ENCODE data around the gene LRRC56.
A peak's percentile ranks its signal among the peaks of the same experiment; 100 is the strongest.
"Not testable (repeated sequence)": the region's sequence is repeated elsewhere in the genome, so short reads cannot be mapped to it uniquely, and the experiment has no call there.

Gene LRRC56

GRCh38 chr11:559020-559620 is 21.8 kb downstream of the LRRC56 start:
- no peak for DNase-seq (ENCODE audit: low spot score)

DNA sequence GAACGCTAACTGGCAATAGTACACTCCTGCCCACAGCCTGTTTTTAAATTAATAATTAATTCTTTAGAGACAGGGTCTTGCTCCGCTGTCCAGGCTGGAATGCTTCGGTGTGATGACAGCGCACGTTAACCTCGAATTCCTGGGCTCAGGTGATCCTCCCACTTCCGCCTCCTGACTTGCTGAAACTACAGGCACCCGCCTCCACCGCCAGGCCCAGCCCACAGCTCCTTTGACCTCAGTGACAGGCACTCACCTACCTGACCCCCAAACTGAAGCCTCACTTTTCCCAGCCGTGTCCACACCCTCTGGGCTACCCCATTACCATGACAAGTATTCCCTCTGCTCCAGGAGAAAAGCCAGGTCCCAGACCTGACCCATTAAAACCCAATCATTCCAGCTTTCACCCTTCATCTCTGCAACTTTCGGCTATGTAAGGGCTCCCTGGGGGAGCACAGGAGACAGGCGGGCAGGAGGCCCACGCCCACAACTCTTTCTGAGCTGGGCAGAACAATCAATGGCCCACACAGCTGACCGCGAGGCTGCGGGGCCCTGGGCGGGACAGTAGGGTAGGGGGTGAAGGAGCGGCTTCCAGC is 22.5 kb downstream of the LRRC56 start:
- no peak for DNase-seq (ENCODE audit: low spot score)

DNA sequence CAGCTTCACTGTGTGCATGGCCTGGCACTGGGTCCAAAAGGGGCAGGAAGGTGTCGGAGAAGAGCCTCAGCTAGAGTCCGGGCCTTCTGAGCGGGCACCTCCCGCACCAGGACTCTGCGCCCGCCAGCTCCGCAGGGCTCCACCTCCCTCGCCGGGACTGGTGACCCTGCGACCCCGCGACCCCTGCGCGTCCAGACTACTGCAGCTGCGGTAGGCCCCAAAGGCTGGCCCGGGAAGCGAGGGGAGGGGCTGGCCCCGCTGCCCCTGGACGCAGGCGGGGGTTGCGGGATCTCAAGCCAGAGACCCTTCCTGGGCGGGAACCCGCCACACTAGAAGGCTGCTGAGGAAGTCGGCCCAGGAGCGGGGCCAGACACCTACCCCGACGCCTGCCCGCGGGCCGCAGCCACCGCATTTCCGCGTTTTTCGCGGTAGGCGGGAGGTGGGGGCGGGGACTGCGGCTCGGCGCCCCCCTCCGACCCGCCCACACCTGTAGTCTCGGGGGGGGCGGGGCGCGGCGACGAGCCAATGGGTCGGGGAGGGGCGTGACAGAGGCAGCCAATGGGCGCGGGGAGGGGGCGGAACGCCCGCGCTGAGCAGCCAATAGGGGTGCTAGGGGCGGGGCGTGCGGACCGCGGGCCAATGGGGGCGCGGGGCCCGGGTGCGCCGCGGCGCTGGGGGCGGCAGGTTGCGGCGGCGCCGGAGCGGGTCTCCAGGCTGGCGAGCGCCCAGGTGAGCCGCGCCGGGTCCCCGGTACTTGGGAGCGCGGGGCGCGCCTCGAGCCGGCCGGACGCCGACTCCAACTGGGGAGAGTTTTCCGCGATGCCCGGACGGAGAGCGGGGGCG is 23.2 kb downstream of the LRRC56 start, which contains the start of the genes LMNTD2 and RASSF7:
Gene LMNTD2 (minus strand): TSS at position 434 of the 843 bp plus-strand sequence. CDS start 22 bp downstream, at position 412.
Gene RASSF7 (plus strand): TSS at position 666 of the 843 bp plus-strand sequence. CDS start 799 bp downstream, outside the sequence.
- DNase-seq (ENCODE audit: low spot score): peak; percentile 98

GRCh38 chr11:561148-562003 is 24.0 kb downstream of the LRRC56 start:
- peak; percentile 53 for DNase-seq (ENCODE audit: low spot score)

GRCh38 chr11:562046-562645 is 24.8 kb downstream of the LRRC56 start:
- DNase-seq (ENCODE audit: low spot score): no peak

- no peak for DNase-seq (ENCODE audit: low spot score)
These were observed 25.9 kb downstream of the LRRC56 start for GRCh38 chr11:563066-563811.

DNA sequence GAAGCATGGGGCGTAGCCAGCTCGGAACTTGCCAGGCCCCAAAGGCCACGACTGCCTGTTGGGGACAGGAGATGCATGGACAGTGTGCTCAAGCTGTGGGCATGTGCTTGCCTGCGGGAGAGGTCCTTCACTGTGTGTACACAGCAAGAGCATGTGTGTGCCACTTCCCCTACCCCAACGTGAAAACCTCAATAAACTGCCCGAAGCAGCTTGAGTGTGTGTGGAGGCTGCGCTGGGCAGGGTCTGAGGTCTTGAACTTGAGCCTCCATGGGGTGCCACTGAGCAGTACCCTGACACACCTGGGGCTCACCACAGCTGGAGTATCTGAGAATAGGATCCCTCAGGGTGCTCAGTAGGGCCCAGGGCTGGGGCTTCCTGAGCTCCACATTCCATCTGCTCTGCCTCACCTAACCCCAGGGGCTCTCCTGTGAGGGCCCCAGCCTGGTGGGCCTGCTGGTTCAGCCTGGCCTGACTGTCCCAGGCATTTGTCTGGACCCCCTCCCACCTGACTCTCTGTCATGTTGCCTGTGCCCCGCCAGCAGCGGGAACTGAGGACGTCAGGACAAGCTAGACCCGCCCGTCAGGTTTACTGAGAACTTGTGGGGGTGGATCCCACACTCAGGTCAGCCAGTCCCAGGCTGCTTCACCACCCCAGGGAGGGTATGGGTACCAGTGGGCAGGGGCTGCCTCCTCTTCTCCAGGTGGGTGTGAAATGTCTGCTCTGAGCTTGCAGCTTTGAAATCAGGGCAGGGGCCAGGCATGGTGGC is 26.7 kb downstream of the LRRC56 start:
- DNase-seq (ENCODE audit: low spot score): no peak

GRCh38 chr11:565921-566509 is 28.7 kb downstream of the LRRC56 start:
- DNase-seq (ENCODE audit: low spot score): no peak

GRCh38 chr11:567011-567628 is 29.8 kb downstream of the LRRC56 start:
- DNase-seq (ENCODE audit: low spot score): no peak

- DNase-seq (ENCODE audit: low spot score): no peak
These were observed 30.4 kb downstream of the LRRC56 start for GRCh38 chr11:567629-568292.

DNA sequence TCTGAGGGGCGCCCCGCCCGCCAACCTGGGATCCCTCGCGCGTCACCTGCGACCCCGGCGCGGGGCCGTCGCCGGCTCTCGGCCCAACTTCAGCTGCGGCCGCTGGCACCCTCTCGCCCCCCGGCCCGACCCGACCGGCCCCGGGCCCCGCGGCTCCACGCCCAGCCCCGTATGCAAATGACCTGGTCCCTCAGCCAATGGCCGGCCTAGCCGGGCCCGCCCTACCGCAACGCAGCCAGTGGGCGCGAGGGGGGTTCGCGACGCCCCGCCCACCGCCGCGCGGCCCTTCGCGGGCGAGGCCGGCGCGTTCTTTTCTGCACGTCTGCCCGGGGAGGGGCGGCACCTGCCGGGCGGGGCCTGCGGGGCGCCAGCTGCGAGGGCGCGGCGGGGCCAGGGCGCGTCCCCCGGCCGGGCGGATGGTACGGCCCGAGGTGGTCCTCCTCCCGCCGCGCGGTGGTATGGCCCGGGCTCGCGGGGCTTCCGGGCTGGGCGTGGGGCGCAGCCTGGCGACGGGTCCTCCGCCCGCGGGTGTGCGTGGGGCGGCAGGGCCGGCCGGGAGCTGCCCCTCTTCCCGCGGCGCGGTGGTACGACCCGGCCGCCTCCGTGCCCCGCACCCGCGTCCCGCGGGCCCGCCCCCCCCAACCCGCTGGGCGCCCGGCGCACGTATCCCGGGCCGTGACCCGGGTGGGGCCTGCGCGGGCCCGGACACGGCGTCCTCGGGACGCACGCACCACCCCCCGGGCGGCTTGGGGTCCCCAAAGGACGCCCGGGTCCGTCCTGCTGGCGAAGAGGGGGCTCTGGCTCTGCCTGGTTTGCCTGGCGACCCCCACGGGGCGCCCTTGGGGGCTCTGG is 31.2 kb downstream of the LRRC56 start:
- peak; percentile 98 for DNase-seq (ENCODE audit: low spot score)

GRCh38 chr11:569158-569885 is 32.0 kb downstream of the LRRC56 start:
- no peak for DNase-seq (ENCODE audit: low spot score)

DNA sequence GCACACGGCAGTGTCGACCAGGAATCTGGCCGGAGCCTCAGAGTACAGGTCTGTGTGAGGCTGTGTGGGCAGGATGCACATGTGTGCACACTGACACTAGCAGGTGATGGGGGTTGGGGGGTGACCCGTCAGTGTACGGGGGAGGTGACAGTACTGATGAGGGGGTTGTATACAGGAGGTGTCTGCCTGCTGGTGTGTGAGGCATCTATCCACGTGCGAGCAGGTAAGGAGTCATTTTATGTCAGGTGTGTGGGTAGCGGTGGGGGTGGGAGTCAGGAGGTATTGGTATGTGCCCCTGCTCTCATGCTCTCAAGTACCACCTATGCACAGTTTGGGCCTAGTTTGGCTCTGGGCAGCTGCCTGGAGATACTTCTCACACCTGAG is 34.5 kb downstream of the LRRC56 start:
- no peak for DNase-seq (ENCODE audit: low spot score)

- no peak for DNase-seq (ENCODE audit: low spot score)
These were observed 35.9 kb downstream of the LRRC56 start for GRCh38 chr11:573146-573759.

GRCh38 chr11:574031-574570 is 36.8 kb downstream of the LRRC56 start:
- DNase-seq (ENCODE audit: low spot score): not testable (repeated sequence)

- no peak for DNase-seq (ENCODE audit: low spot score)
These were observed 37.4 kb downstream of the LRRC56 start for GRCh38 chr11:574632-575312.

Measured in AG20443 (cell line).